Stimulated activated CD4-positive, alpha-beta T cell treated with anti-CD3 and anti-CD28 coated beads, Interleukin-15, amount 100 ng/mL, for 48 hours (primary cell): ENCODE results near the gene SMG9.
"Not testable (repeated sequence)": the region's sequence is repeated elsewhere in the genome, so short reads cannot be mapped to it uniquely, and the experiment has no call there.

Experiments used
- DNase-seq, 2 donors: peaks; one replicate each; pipeline ENCODE4 v3.0.0-alpha.2; 2020; ENCODE audit warnings: low read depth in 2 of 2

Gene SMG9

DNA sequence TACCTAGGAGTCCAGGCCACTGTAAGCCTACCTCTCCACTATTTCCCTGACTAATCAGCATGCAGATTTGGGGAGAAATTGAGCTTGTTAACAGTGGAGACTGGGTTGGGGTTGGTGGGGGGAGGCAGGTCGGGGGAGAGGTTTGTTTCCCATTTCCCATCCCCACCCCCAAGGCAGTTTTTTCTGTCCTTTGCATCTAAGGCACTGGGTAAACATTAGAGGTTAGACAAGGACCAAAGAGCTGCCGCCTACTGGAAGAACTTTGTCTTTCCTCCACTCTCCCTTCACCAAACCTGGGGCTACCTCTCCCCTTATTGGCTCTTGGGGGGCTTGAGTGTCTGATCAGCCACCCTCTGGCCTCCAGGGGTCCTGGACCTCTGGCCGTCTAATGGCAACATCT lies 25.1 kb upstream of the SMG9 start:
- no peak for DNase-seq

DNA sequence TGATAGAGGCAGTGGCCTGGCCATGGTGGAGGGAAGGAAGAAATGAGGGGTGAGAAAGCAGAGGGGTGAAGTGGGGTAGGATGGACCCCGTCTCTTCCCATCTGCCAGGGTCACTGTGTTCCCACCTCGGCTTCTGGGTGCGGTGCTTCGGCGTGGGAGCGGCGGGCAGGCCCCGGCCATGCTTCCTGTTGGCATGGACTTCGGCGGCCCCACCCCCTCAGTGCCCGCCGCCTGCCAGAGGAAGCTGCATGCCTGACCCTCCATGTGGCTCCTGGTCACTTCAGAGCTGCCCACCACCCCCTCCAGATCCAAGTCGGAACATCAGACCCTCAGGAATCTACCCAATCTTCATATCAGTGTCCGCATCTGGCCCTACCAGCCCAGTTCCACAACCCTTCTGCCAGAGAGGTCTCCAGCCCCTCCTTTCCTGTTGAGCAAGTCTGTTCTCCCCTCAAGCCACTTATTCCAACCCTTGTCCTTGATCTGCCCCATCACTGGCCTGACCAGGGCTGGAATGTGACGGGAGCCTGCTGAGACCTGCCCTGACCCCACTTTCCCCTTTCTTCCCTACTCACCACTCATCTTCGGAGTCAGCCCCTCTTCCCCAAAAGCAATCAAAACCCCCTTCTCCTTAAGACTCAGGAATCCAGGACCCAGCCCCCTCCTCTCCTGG lies 24.5 kb upstream of the SMG9 start:
- DNase-seq = no peak

DNA sequence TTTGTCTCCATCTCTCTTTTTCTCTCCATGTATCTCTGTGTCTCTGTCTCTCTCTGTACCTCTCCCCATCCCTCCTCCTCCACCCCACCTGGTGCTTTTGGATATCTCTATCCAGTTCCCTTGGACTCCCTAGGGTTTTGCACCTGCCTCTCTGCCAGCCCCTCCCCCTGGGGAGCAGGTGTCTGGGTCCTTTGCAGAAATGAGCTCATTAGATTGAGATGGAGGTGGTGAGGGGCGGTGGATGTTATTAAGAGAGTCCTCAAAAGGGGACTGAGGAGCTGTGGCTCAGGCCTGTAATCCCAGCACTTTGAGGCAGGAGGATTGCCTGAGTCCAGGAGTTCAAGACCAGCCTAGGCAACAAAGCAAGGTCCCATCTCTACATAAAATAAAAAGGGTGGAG lies 23.9 kb upstream of the SMG9 start:
- no peak for DNase-seq

DNA sequence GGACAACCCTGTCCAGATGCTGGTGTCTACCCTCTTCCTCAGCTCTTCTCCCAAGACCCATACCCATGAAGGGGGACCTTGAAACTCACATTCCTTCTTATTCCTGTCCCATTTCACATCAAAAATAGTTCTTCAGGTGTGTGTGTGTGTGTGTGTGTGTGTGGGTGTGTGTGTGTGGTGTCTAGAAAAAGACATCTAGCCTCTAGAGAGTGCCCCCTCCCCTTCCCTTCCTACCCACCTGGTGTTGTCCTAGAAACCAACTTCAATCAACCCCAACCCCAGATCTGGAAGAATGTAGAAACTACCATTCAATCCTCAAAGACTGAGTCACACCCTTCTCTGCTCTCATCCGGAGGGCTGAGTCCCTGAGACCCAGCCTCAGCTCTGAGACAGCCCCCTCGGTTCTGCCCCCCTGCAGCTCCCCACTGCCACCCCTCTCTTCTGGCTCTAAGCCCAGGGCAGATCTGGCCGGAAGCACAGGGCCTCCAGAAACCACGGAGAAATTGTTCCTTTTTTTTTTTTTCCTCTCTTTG lies 22.5 kb upstream of the SMG9 start:
- no peak for DNase-seq

DNA sequence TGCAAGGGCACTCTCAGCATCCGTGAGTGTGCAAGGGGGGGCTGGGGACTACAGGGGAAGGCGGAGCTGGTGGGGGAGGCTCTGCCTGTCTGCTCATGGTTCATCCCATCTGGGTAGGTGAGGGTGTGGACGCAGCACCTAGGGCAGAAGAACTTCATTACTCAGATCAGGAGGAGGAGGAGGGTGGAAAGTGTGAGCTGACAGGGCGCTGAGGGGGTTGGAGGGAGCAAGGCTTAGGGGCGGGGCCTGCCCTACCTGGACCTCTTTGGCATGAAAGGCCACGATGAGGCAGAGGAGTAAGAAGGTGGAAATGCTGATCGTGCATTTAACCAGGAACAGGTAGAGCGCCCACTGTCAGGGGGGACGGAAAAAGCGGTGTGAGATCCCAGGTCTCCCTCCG lies 21.5 kb upstream of the SMG9 start:
- DNase-seq = peak; percentile 77 to 85

DNA sequence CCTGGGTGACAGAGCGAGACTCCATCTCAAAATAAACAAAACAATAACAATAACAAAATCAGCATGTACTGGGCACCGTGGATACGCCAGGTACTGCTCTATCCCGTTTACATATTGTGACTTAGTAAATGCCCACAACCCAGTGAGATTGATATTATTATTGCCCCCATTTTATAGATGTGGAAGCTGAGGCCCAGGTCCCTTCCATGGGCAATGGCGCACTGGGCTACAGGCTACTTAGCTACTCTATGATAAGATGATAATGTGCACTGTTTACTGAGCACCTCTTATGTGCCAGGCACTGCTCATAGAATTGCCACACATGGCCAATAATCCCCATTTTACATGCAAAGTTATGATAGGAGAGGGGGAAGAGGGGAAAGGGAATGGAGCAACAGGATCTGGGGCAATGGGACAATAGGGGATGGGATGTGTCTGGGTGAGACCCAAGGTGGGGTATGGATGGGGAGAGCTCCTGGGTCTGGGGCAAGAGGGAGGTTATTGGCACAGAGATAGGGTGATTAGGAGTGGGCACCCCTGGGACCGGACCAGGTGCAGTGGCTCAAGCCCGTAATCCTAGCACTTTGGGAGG lies 20.6 kb upstream of the SMG9 start:
- DNase-seq = no peak

DNA sequence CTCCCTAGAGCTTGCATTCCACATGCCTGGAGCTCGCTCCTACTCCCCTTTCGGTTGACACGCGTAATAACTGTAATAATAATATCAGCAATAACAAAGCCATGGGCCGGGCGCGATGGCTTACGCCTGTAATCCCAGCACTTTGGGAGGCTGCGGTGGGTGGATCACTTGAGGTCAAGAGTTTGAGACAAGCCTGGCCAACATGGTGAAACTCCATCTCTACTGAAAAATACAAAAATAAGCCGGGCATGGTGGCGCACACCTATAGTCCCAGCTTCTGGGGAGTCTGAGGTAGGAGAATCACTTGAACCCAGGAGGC lies 20.1 kb upstream of the SMG9 start:
- not testable (repeated sequence) for DNase-seq

DNA sequence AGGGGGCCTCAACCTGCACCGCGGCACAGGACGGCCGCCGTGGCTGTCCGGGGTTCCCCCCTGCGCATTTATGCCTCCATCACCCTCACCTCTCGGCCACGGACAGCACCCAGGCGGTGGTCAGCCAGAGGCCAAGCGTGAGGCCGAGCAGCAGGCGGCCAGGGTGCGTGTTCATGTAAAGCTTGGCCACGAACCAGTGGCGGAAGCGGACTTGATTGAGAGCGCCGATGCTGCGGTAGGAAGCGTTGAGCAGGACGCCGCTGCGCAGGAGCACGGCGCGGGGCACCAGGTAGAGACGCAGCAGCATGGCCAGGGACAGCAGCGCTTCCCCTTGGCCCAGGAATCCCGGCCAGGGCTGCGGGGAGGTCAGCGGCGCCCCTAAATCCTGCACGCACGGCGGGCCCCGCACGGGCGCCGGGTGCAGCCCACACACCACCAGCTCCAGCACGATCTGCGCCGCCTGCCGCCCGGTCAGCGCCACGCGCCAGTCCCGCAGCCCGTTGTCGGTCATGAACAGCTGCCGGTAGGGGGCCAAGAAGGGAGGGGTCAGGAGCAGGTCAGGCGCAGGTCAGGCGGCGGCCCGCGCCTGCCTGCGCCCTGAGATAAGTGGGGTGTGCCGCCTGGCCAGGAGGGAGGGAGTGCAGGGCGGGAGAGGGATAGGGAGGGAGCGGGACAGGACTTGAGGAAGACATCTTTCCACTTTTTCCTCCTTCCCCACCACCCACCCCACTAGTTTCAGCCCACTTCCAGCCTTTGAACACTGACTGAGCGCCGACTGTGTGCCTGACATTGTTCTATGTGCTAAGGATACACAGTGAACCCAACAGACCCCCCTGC lies 19.6 kb upstream of the SMG9 start:
- no peak for DNase-seq

DNA sequence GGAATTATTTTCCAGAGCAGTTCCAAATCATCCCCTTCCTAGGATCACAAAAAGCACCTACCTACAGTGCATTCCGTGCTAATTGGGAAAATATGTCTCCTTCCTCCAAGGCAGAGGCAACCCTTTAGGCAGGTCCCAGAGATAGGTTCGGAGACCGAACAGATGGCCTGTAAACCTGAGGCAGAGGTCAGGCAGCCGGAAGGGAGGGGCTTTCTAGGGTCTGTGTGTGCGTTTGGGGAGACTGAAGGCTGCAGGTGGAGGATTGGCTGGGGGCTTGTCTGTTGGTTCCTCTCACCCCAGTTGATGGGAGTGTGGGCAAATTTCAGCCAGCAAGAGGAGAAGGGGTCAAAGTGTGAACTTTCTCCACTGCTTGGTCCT lies 19.0 kb upstream of the SMG9 start:
- no peak for DNase-seq

DNA sequence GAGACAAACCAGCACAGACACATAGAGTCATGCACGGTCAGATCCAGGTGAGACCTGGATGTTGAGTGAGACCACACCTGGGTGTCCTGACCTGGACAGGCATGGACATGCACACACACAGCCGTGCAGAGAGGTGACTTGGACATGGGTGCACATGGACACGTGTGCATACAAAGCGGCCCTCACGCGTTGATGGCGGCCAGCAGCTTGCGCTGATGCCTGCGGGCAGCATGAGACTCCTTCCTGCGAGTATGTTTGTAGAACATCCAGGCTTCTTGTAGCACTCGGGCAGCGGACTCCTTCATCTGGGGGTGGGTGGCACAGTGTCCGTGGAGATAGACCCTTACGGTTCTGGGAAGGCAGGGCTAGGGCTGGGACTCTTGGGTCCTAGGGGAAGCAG lies 14.5 kb upstream of the SMG9 start:
- no peak for DNase-seq

DNA sequence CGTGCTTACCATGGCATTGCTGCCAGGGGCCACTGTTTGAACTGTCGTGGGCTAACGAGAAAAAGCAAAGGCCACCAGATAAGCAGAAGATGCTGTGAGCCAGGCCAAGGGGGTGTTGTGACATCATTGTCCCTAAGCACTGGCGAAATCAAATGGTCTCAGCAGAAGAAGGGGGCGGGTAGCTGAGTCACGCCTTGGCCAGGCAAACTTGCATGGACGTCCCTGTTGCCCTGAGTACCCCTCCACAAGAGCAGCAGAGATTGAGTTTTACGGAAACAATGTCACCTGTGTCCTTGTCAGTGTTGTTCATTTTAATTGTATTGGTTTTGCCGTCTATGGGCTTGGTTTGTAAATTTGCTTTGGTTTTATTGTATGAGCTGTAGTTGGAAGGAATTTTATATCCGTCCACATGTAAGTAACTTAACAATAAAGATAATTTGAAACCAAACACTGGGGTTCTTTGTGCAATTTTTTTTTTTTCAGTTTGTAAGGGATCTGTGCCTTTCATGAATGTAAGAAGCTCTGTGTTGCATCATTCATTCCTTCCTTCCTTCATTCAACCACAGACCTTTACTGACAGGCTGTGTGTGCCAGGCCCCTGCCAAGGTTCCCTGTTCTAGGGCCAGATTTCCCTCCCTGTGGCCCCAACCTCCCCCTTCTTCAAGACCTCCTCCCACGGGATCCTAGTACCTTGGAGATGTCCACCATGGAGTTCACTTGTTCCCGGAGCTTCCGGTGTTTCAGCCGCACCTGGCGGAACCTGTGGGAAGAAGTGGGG lies 13.7 kb upstream of the SMG9 start:
- no peak for DNase-seq

DNA sequence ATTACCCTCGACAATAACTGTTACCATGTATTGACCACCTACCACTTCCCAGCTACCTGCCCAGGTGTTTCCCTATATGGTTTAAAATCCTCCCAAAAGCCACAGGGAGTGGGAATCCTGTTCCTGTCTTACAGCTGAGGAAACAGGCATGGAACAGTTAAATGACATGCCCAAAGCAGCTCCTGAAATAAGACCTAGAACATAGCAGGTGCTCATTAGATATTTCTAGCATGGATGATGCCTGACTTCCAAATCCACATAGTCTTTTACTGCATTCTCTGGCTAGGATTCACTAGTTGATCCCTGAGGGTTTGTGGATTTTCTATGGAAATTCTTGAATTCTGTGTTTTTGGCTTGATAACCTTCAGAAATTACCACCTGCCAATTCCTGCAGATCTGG lies 13.1 kb upstream of the SMG9 start:
- DNase-seq = no peak

DNA sequence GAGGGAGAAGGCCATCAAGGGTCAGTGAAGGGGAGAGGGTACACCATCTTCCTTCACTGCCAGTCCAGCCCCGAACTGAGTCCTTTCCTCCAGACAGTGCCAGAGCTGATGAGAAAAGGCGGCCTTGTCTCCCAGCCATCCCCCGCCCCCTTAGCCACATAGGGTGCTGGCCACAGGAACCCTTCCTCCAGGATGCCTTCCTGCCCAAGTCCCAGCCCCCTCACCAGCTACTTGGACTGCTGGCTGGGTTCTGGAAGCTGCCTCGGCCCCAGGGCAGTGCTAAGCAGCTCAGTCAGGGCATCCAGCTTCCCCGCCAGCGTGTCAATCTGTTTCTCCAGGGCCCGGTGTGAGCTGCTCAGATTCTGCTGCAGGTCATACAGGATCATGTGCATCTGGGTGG lies 12.6 kb upstream of the SMG9 start:
- no peak for DNase-seq

DNA sequence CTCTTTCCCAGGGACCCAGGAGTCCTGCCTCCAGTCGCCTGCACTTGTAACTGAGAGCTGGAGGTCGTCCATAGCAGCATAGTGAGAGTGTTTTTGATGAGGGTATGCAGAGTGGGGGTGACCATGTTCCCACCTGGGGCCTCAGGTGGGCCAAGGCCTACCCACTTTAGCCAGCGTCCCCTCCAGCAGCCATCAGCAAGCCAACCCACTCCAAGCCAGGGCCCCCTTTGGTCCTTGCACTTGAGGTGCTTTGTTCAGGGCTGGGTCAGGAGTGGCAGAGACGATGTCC lies 11.9 kb upstream of the SMG9 start:
- no peak for DNase-seq

DNA sequence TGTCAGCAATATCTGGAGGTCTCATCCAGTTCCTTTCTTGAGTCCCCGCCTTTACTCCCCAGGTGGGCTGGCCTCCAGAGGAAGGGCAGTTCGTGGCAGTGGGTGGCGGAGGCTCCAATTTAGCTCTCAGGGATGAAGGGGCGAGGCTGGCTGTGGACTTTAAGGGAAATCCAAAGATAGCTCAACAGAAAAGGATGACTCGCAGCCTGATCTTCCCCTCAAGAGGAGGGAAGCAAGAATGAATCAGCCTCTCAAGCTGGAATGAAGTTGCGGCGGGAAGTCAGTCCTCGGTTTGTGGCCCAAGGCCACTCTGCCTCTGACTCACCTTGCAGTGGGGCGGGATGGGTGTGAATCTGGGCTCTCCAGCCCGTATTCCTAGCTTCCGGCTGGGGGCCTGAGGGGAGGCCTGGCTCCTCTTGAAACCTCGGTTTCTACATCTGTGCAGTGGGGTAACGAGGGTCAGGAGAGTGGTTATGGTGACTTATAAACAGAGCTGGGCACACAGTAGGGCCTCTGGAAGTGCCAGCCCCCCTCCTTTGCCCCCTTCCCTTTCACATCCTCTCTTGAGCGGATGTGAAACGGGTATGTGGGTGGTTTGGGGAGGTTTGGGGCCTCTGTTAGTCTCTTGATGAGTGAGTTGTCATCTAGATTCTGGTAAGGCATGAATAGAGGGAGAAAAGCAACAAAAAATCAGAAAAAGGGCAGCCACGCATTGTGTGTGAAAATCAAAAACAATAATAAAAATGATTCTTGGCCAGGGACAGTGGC lies 10.5 kb upstream of the SMG9 start:
- peak; percentile 81 for DNase-seq

DNA sequence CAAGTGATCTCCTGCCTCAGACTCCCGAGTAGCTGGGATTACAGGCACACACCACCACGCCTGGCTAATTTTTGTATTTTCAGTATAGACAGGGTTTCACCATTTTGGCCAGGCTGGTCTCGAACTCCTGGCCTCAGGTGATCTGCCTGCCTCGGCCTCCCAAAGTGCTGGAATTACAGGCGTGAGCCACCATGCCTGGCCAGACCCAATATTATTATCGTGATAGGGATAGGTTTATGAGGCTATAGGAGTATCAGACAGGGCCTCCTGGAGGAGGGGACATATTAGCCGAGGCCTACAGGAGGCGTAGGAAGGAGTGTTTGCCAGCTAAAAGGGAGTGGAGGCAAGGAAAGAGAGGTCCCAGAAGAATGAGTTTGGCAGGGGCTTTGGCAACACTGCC lies 9.9 kb upstream of the SMG9 start:
- DNase-seq = not testable (repeated sequence)

DNA sequence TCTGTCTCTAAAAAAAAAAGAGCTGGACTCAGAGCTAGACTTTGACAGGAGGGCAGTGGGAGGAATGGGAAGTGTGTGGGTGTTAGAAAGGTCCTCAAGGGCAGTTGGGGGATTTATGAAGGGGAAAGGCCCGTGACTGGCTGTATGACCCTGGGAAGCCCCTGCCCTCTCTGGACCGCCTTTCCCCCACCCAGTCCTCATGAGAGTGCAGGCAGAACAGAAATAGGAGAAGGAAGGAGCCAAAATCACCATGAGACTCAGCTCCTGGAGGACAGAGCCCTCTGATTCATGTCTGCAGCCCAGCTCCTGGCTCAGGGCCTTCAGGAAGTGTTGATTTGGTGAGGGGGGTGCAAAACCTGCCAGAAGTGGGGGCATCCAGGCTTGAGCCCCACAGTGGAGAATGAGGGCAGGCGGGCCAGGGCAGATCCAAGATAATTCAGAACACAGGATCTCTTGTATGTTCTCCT lies 8.7 kb upstream of the SMG9 start:
- no peak for DNase-seq

DNA sequence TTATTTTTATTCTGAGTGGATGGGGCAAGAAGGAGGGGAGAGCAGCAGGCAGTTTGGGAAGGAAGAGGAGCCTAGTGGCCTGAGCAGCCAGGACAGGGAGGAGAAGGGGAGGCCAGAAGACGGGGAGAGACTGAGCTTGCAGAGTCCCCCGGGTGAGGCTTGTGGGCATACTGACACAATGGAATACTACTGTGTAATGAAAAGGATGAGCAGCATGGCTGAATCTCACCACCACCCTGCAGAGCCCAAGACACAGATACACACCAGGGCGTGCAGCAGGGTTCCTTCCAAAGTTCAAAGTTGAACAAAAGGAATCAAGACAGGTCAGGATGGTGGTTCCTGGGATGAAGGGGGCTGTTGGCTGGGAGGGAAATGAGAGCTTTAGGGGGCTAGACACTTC lies 8.1 kb upstream of the SMG9 start:
- no peak for DNase-seq

DNA sequence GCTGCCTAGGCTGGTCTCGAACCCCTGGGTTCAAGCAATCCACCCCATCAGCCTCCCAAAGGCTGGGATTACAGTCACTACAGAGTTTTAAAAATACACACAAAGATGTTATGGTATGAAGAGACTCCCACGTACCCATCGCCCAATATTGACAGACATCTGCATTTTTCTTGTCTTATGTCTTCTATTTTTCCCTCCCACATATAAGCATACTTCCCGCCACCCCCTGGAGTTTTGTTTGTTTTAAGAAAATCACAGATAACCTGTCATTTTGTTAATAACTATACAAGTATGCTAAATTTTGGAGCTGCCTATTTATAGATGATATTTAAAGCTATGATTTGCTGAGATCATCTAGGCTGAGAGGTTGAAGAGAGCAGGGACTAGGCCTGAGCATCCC lies 6.2 kb upstream of the SMG9 start:
- no peak for DNase-seq

DNA sequence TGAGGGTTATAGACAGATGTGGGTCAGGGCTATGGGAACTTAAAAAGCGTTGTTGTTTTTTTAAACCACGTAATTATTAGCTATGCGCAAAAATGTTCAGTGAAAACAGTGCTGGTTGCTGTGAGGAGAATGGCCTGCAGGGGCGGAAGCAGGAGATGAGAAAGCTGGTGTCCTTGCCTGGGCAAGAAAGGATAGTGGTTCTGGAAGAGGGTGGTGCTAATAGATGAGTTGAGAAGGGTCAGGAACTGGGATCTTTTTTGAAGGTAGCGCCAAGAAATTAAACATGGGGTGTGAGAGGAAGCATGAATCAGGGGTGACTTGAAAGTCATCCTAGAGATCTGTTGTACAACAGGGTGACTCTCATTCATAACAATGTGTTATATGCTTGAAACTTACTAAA lies 4.8 kb upstream of the SMG9 start:
- DNase-seq = no peak

DNA sequence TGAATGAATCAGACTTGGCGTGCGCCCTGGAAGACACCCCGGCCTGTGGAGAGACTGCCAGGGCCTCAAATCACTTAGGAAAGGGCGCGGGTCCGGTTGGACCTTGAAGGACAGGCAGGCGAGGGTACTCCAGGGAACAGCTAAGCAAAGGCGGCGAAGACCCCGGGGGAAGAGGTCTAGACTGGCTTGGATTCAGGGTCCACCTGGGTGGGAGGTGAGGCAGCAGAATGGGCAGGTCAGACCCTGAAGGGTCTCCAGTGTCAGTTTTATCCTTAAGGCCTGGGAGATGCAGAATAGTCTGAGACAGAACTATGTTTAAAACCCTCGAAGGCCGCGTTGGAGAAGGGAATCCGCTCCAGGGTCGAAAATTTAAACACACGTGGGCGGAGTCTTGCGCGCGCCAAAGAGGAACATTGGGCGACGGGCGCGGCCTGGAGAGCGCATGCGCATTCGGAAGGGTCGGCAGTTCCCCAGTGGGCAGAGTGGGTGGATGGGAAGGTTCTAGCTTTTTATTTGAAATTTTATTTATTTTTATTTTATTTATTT lies 567 bp upstream of the SMG9 start:
- peak; percentile 72 to 80 for DNase-seq

DNA sequence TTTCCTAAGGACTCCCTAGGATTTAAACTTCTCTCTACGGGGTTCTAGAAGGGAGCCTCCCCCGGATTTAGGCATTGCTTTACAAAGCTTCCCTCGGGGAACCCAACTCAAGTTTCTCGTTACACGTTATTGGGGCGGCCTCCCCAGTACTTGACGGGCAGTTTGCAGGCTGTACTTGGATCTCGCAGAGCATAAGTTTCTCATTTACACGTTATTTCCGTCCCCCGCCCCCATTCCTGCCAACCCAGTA lies 584 bp downstream of the SMG9 start:
- DNase-seq = no peak
